Tibial artery (tissue), 4 donors: Measurements from ENCODE around the gene DRD3.

ENCODE experiments used
- DNase-seq, 2 donors: peaks; one replicate each; pipeline ENCODE4 v3.0.0-alpha.2; 2019
- H3K27ac ChIP-seq, 2 donors: fragments of 200-600 bp; sonication (generic) in 1 of 2; 1 replicate in 1 of 2; 2 replicates in 1 of 2; pipeline ENCODE4 v1.5.1; 2018 to 2019; ENCODE audit warnings: mild to moderate bottlenecking in 1 of 2
- H3K27me3 ChIP-seq, 2 donors: fragments of 200-600 bp; sonication (generic) in 1 of 2; one replicate each; pipeline versions ENCODE4 v1.5.1 to v1.6.0; 2016 to 2019
- H3K36me3 ChIP-seq, 3 donors: fragments of 200-600 bp; sonication (generic) in 2 of 3; one replicate each; pipeline ENCODE4 v1.5.1; 2016 to 2019; ENCODE audit warnings: mild to moderate bottlenecking in 2 of 3
- H3K4me1 ChIP-seq, 4 donors: fragments of 200-600 bp; sonication (generic) in 2 of 4; 1 replicate in 3 of 4; 2 replicates in 1 of 4; pipeline ENCODE4 v1.5.1; 2016 to 2019
- H3K4me3 ChIP-seq, 2 donors: fragments of 200-600 bp; sonication (generic) in 1 of 2; 1 replicate in 1 of 2; 2 replicates in 1 of 2; pipeline ENCODE4 v1.5.1; 2018 to 2019; ENCODE audit warnings: mild to moderate bottlenecking in 2 of 2
- H3K9me3 ChIP-seq, 3 donors: fragments of 200-600 bp; sonication (generic) in 1 of 3; one replicate each; pipeline ENCODE4 v1.5.1; 2016 to 2019
- intact Hi-C: fragments of 100-400 bp; cut with DNase I; formaldehyde crosslinking; loops from one replicate; pipeline ENCODE4 v1.15.0; 2023; ENCODE audit warnings: low total_unique reads
- TF ChIP-seq, protein P1 (sequence below), 2 experiments: fragments of 200-600 bp in 1 of 2; fragments of 450-650 bp in 1 of 2; IDR thresholded peaks; one replicate each; pipeline ENCODE4 v1.5.1; 2017 to 2019; ENCODE audit warnings: antibody characterized with exemption in 2 of 2, mild to moderate bottlenecking in 1 of 2, moderate library complexity in 1 of 2

Gene DRD3

DNA sequence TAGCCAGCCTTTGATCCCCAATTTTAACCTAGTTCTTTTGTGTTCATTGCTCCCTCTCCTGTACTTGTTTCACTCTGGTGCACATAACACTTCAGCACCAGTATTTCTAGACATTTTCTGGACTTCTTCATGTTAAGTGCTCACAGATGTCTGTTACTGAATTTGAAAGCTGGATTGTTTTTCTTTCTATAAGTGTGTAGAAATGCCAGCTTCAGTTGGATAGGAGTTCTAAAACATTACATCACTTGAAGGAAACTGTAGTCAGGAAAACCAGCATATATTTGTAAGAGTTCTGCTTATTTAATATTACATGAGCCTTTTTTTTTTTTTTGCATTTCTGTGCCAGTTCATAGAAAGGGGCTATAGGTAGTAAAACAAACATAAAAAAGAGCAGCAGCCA is 100.7 kb downstream of the DRD3 start:
- no peaks in the 10 kb centered on the region for H3K27me3 ChIP-seq
- H3K4me3 ChIP-seq, result no peak overlapping the region
- no peaks in the 10 kb centered on the region for H3K9me3 ChIP-seq
- H3K4me1 ChIP-seq, result peaks cover 0 to 14% (median 0%) of the 10 kb centered on the region in 4 donors
- intact Hi-C loops, result no loop called here
- no peak for DNase-seq
- TF ChIP-seq, protein P1, sequence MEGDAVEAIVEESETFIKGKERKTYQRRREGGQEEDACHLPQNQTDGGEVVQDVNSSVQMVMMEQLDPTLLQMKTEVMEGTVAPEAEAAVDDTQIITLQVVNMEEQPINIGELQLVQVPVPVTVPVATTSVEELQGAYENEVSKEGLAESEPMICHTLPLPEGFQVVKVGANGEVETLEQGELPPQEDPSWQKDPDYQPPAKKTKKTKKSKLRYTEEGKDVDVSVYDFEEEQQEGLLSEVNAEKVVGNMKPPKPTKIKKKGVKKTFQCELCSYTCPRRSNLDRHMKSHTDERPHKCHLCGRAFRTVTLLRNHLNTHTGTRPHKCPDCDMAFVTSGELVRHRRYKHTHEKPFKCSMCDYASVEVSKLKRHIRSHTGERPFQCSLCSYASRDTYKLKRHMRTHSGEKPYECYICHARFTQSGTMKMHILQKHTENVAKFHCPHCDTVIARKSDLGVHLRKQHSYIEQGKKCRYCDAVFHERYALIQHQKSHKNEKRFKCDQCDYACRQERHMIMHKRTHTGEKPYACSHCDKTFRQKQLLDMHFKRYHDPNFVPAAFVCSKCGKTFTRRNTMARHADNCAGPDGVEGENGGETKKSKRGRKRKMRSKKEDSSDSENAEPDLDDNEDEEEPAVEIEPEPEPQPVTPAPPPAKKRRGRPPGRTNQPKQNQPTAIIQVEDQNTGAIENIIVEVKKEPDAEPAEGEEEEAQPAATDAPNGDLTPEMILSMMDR (IDR thresholded peaks at IDR 0.05), result no peak
- H3K36me3 ChIP-seq, result peaks cover 55 to 92% (median 61%) of the 10 kb centered on the region in 3 donors
- no peak overlapping the region for H3K27ac ChIP-seq
